ENCODE results near the gene FOXO3. TPM values are rescaled to one million over a fixed set of nuclear protein-coding genes. Genes with fewer than 3 reads are reported as not detected.

Gene FOXO3
- total RNA-seq (10 to 100 TPM; 66.8 to 89.6 TPM), polyA plus RNA-seq (10 to 100 TPM; 11.0 to 21.4 TPM)
- long read RNA-seq, donor 1, full-length matches to known transcripts = 15 of 207 reads
- long read RNA-seq, donor 1, partial matches to known transcripts = 98 of 207 reads
- long read RNA-seq, donor 1, other reads (novel, unspliced or antisense) = 94 of 207 reads
- long read RNA-seq, donor 2, full-length matches to known transcripts = 61 of 142 reads
- long read RNA-seq, donor 2, partial matches to known transcripts = 43 of 142 reads
- long read RNA-seq, donor 2, other reads (novel, unspliced or antisense) = 38 of 142 reads

- Histone ChIP-seq H3K9me3 (ENCODE audit: control insufficient read depth, low read length) (no peaks in the 10 kb centered on the region), H3K4me1 (ENCODE audit: control insufficient read depth in 1 of 2, insufficient read depth in 2 of 2, low read length in 2 of 2) (no peaks in the 10 kb centered on the region)
- 3 to 7% methylated on average over 67 to 110 of the region's 110 CpGs for WGBS, 2 donors
Measured at GRCh38 chr6:108560463-108561308, at the start of gene FOXO3. Gene FOXO3, plus strand, starts transcription at chr6:108560917. Its CDS starts 292 bp downstream, at chr6:108561209.

GRCh38 chr6:108518714-108519576 lies 41.8 kb upstream of the FOXO3 start:
- intact Hi-C loops (cut with DNase I) = no loop called here
- WGBS, 2 donors = 81 to 84% methylated on average over 5 of the region's 5 CpGs
- Histone ChIP-seq H3K36me3 (ENCODE audit: control insufficient read depth in 1 of 2, insufficient read depth in 2 of 2, low read length in 1 of 2) (peaks cover 0 to 2% of the 10 kb centered on the region in 2 donors), H3K27ac (ENCODE audit: low read depth in 1 of 2, low read length in 2 of 2) (no peak overlapping the region), H3K9me3 (ENCODE audit: control insufficient read depth, low read length) (no peaks in the 10 kb centered on the region), H3K27me3 (ENCODE audit: control insufficient read depth in 1 of 2, insufficient read depth in 2 of 2, low read length in 1 of 2) (no peaks in the 10 kb centered on the region), H3K4me3 (ENCODE audit: low read length in 2 of 2) (no peak overlapping the region), H3K4me1 (ENCODE audit: control insufficient read depth in 1 of 2, insufficient read depth in 2 of 2, low read length in 2 of 2) (no peaks in the 10 kb centered on the region)
- no peak for ATAC-seq (ENCODE audit: low FRiP score)
- DNase-seq = no peak

More at GRCh38 chr6:108560463-108561308, at the start of gene FOXO3:
- intact Hi-C loops (cut with DNase I) = loop anchor here in 1 of 2 donors (5.0 kb wide), 2 partner anchors 182 to 317 kb away; no protein-coding TSS in a partner anchor
- no peaks in the 10 kb centered on the region for H3K36me3 ChIP-seq (ENCODE audit: control insufficient read depth in 1 of 2, insufficient read depth in 2 of 2, low read length in 1 of 2)
- ATAC-seq (ENCODE audit: low FRiP score) = peak; percentile 84
- peak within 1 kb of the TSS; percentile 78 to 95 for H3K27ac ChIP-seq (ENCODE audit: low read depth in 1 of 2, low read length in 2 of 2)
- no peaks in the 10 kb centered on the region for H3K27me3 ChIP-seq (ENCODE audit: control insufficient read depth in 1 of 2, insufficient read depth in 2 of 2, low read length in 1 of 2)
- DNase-seq = peak; percentile 95 to 97
- peak within 1 kb of the TSS; percentile 81 to 93 for H3K4me3 ChIP-seq (ENCODE audit: low read length in 2 of 2)

GRCh38 chr6:108521616-108522107 lies 39.1 kb upstream of the FOXO3 start:
- no peak overlapping the region for H3K4me3 ChIP-seq (ENCODE audit: low read length in 2 of 2)
- no peak overlapping the region for H3K27ac ChIP-seq (ENCODE audit: low read depth in 1 of 2, low read length in 2 of 2)

GRCh38 chr6:108523697-108524096 lies 37.0 kb upstream of the FOXO3 start:
- DNase-seq (no peak), ATAC-seq (ENCODE audit: low FRiP score) (no peak)
- Histone ChIP-seq H3K27ac (ENCODE audit: low read depth in 1 of 2, low read length in 2 of 2) (no peak overlapping the region), H3K4me1 (ENCODE audit: control insufficient read depth in 1 of 2, insufficient read depth in 2 of 2, low read length in 2 of 2) (no peaks in the 10 kb centered on the region), H3K9me3 (ENCODE audit: control insufficient read depth, low read length) (no peaks in the 10 kb centered on the region), H3K4me3 (ENCODE audit: low read length in 2 of 2) (no peak overlapping the region), H3K36me3 (ENCODE audit: control insufficient read depth in 1 of 2, insufficient read depth in 2 of 2, low read length in 1 of 2) (peaks cover 0 to 2% of the 10 kb centered on the region in 2 donors), H3K27me3 (ENCODE audit: control insufficient read depth in 1 of 2, insufficient read depth in 2 of 2, low read length in 1 of 2) (no peaks in the 10 kb centered on the region)
- 94 to 95% methylated on average over 2 of the region's 2 CpGs for whole genome bisulfite sequencing, 2 donors
- intact Hi-C loops (cut with DNase I) = no loop called here

More at GRCh38 chr6:108521616-108522107, 39.1 kb upstream of the FOXO3 start:
- H3K36me3 ChIP-seq (ENCODE audit: control insufficient read depth in 1 of 2, insufficient read depth in 2 of 2, low read length in 1 of 2) = peaks cover 0 to 2% of the 10 kb centered on the region in 2 donors
- no peaks in the 10 kb centered on the region for H3K27me3 ChIP-seq (ENCODE audit: control insufficient read depth in 1 of 2, insufficient read depth in 2 of 2, low read length in 1 of 2)
- whole genome bisulfite sequencing, 2 donors = 88 to 94% methylated on average over 1 of the region's 1 CpG
- no peak for ATAC-seq (ENCODE audit: low FRiP score)
- DNase-seq = no peak
- intact Hi-C loops (cut with DNase I) = no loop called here
- no peaks in the 10 kb centered on the region for H3K4me1 ChIP-seq (ENCODE audit: control insufficient read depth in 1 of 2, insufficient read depth in 2 of 2, low read length in 2 of 2)
- no peaks in the 10 kb centered on the region for H3K9me3 ChIP-seq (ENCODE audit: control insufficient read depth, low read length)

- Histone ChIP-seq H3K36me3 (ENCODE audit: control insufficient read depth in 1 of 2, insufficient read depth in 2 of 2, low read length in 1 of 2) (peaks cover 0 to 2% of the 10 kb centered on the region in 2 donors), H3K27ac (ENCODE audit: low read depth in 1 of 2, low read length in 2 of 2) (no peak overlapping the region), H3K4me1 (ENCODE audit: control insufficient read depth in 1 of 2, insufficient read depth in 2 of 2, low read length in 2 of 2) (no peaks in the 10 kb centered on the region), H3K9me3 (ENCODE audit: control insufficient read depth, low read length) (no peaks in the 10 kb centered on the region), H3K27me3 (ENCODE audit: control insufficient read depth in 1 of 2, insufficient read depth in 2 of 2, low read length in 1 of 2) (no peaks in the 10 kb centered on the region), H3K4me3 (ENCODE audit: low read length in 2 of 2) (no peak overlapping the region)
- intact Hi-C loops (cut with DNase I) = loop anchor here in 1 of 2 donors (5.0 kb wide), 1 partner anchor 542 kb away; no protein-coding TSS in a partner anchor
- ATAC-seq (ENCODE audit: low FRiP score) (no peak), DNase-seq (no peak)
- WGBS, 2 donors = 50 to 57% methylated on average over 5 of the region's 5 CpGs
Measured at GRCh38 chr6:108524528-108525248, 36.0 kb upstream of the FOXO3 start.

- Histone ChIP-seq H3K27ac (ENCODE audit: low read depth in 1 of 2, low read length in 2 of 2) (no peak overlapping the region), H3K4me3 (ENCODE audit: low read length in 2 of 2) (no peak overlapping the region), H3K4me1 (ENCODE audit: control insufficient read depth in 1 of 2, insufficient read depth in 2 of 2, low read length in 2 of 2) (no peaks in the 10 kb centered on the region), H3K36me3 (ENCODE audit: control insufficient read depth in 1 of 2, insufficient read depth in 2 of 2, low read length in 1 of 2) (no peaks in the 10 kb centered on the region), H3K9me3 (ENCODE audit: control insufficient read depth, low read length) (no peaks in the 10 kb centered on the region), H3K27me3 (ENCODE audit: control insufficient read depth in 1 of 2, insufficient read depth in 2 of 2, low read length in 1 of 2) (no peaks in the 10 kb centered on the region)
- DNase-seq (no peak), ATAC-seq (ENCODE audit: low FRiP score) (peak; percentile 75)
- intact Hi-C loops (cut with DNase I) = loop anchor here (2.0 to 5.0 kb wide), 2 partner anchors 414 to 544 kb away; no protein-coding TSS in a partner anchor
- 73 to 74% methylated on average over 7 of the region's 7 CpGs for WGBS, 2 donors
Measured at GRCh38 chr6:108526739-108527174, 34.0 kb upstream of the FOXO3 start.

- no peaks in the 10 kb centered on the region for H3K36me3 ChIP-seq (ENCODE audit: control insufficient read depth in 1 of 2, insufficient read depth in 2 of 2, low read length in 1 of 2)
- intact Hi-C loops (cut with DNase I) = loop anchor here in 1 of 2 donors (5.0 kb wide), 1 partner anchor 547 kb away; no protein-coding TSS in a partner anchor
- 70 to 91% methylated on average over 3 of the region's 3 CpGs for WGBS, 2 donors
- no peak overlapping the region for H3K27ac ChIP-seq (ENCODE audit: low read depth in 1 of 2, low read length in 2 of 2)
- DNase-seq = no peak
- no peaks in the 10 kb centered on the region for H3K27me3 ChIP-seq (ENCODE audit: control insufficient read depth in 1 of 2, insufficient read depth in 2 of 2, low read length in 1 of 2)
- no peaks in the 10 kb centered on the region for H3K4me1 ChIP-seq (ENCODE audit: control insufficient read depth in 1 of 2, insufficient read depth in 2 of 2, low read length in 2 of 2)
- no peak for ATAC-seq (ENCODE audit: low FRiP score)
- H3K4me3 ChIP-seq (ENCODE audit: low read length in 2 of 2) = no peak overlapping the region
- no peaks in the 10 kb centered on the region for H3K9me3 ChIP-seq (ENCODE audit: control insufficient read depth, low read length)
Measured at GRCh38 chr6:108528878-108529277, 31.8 kb upstream of the FOXO3 start.
